22Rv1 (cell line): ENCODE data around the gene AEBP1.

Experiments
- CTCF ChIP-seq: fragments of 450-650 bp; IDR thresholded peaks from 2 replicates; pipeline ENCODE4 v1.5.1; 2017; ENCODE audit warnings: mild to moderate bottlenecking
- ZFX ChIP-seq: fragments of 450-650 bp; IDR thresholded peaks from 2 replicates; pipeline ENCODE4 v1.6.1; 2017; ENCODE audit warnings: antibody characterized with exemption, borderline replicate concordance

- TF ChIP-seq CTCF: no peak
- no peak for TF ChIP-seq ZFX
Observed at GRCh38 chr7:44138698-44139097, 34.6 kb downstream of the AEBP1 start.
